HEK293 (cell line): ENCODE measurements around the gene PLEKHG5.

ENCODE experiments used
- GFI1B ChIP-seq: fragments of 450-650 bp; formaldehyde crosslinking; IDR thresholded peaks from 2 replicates; pipeline ENCODE4 v1.5.1; 2016; ENCODE audit warnings: missing biosample characterization, missing genetic modification characterization
- IKZF3 ChIP-seq: fragments of 450-650 bp; IDR thresholded peaks from 2 replicates; pipeline ENCODE4 v1.5.0; 2018; ENCODE audit warnings: missing biosample characterization, mild to moderate bottlenecking, missing genetic modification characterization, moderate library complexity
- ZIC2 ChIP-seq: fragments of 450-650 bp; formaldehyde crosslinking; IDR thresholded peaks from 2 replicates; pipeline ENCODE4 v1.5.1; 2016; ENCODE audit warnings: missing biosample characterization, missing genetic modification characterization
- ZNF416 ChIP-seq: fragments of 450-650 bp; formaldehyde crosslinking; IDR thresholded peaks from 2 replicates; pipeline ENCODE4 v1.5.1; 2016; ENCODE audit warnings: missing biosample characterization, missing genetic modification characterization
- ZNF501 ChIP-seq: fragments of 450-650 bp; formaldehyde crosslinking; IDR thresholded peaks from 2 replicates; pipeline ENCODE4 v1.5.1; 2016; ENCODE audit warnings: missing biosample characterization, missing genetic modification characterization
- ZNF521 ChIP-seq: fragments of 450-650 bp; formaldehyde crosslinking; IDR thresholded peaks from 2 replicates; pipeline ENCODE4 v1.5.1; 2017; ENCODE audit warnings: missing biosample characterization, mild to moderate bottlenecking, missing genetic modification characterization
- ZNF707 ChIP-seq: fragments of 450-650 bp; formaldehyde crosslinking; IDR thresholded peaks from 2 replicates; pipeline ENCODE4 v1.5.1; 2016; ENCODE audit warnings: missing biosample characterization, missing genetic modification characterization
- ZSCAN16 ChIP-seq: fragments of 450-650 bp; formaldehyde crosslinking; IDR thresholded peaks from 2 replicates; pipeline ENCODE4 v1.5.1; 2016; ENCODE audit warnings: missing biosample characterization, missing genetic modification characterization
- TF ChIP-seq, protein P1 (sequence below): fragments of 450-650 bp; formaldehyde crosslinking; IDR thresholded peaks from 2 replicates; pipeline ENCODE4 v1.5.1; 2016; ENCODE audit warnings: missing biosample characterization, missing genetic modification characterization
- TF ChIP-seq, protein P2 (sequence below): fragments of 450-650 bp; formaldehyde crosslinking; IDR thresholded peaks from 2 replicates; pipeline ENCODE4 v1.5.1; 2016; ENCODE audit warnings: missing biosample characterization, missing genetic modification characterization
- TF ChIP-seq, protein P3 (sequence below): fragments of 450-650 bp; formaldehyde crosslinking; IDR thresholded peaks from 2 replicates; pipeline ENCODE4 v1.5.1; 2017; ENCODE audit warnings: missing biosample characterization, missing genetic modification characterization
- TF ChIP-seq, protein P4 (sequence below): fragments of 450-650 bp; formaldehyde crosslinking; IDR thresholded peaks from 2 replicates; pipeline ENCODE4 v1.5.1; 2016; ENCODE audit warnings: missing biosample characterization, missing genetic modification characterization
- TF ChIP-seq, protein P5 (sequence below): fragments of 450-650 bp; formaldehyde crosslinking; IDR thresholded peaks from 2 replicates; pipeline ENCODE4 v1.5.1; 2017; ENCODE audit warnings: missing biosample characterization, missing genetic modification characterization
- TF ChIP-seq, protein P6 (sequence below): fragments of 450-650 bp; formaldehyde crosslinking; conservative IDR thresholded peaks from 2 replicates; pipeline ENCODE4 v1.5.1; 2016; ENCODE audit warnings: low read depth, missing biosample characterization, missing genetic modification characterization
- TF ChIP-seq, protein P7 (sequence below): fragments of 450-650 bp; formaldehyde crosslinking; IDR thresholded peaks from 2 replicates; pipeline ENCODE4 v1.5.1; 2016; ENCODE audit warnings: missing biosample characterization, missing genetic modification characterization
- TF ChIP-seq, protein P8 (sequence below): fragments of 450-650 bp; formaldehyde crosslinking; IDR thresholded peaks from 2 replicates; pipeline ENCODE4 v1.5.1; 2016; ENCODE audit warnings: missing biosample characterization, missing genetic modification characterization

Gene PLEKHG5

DNA sequence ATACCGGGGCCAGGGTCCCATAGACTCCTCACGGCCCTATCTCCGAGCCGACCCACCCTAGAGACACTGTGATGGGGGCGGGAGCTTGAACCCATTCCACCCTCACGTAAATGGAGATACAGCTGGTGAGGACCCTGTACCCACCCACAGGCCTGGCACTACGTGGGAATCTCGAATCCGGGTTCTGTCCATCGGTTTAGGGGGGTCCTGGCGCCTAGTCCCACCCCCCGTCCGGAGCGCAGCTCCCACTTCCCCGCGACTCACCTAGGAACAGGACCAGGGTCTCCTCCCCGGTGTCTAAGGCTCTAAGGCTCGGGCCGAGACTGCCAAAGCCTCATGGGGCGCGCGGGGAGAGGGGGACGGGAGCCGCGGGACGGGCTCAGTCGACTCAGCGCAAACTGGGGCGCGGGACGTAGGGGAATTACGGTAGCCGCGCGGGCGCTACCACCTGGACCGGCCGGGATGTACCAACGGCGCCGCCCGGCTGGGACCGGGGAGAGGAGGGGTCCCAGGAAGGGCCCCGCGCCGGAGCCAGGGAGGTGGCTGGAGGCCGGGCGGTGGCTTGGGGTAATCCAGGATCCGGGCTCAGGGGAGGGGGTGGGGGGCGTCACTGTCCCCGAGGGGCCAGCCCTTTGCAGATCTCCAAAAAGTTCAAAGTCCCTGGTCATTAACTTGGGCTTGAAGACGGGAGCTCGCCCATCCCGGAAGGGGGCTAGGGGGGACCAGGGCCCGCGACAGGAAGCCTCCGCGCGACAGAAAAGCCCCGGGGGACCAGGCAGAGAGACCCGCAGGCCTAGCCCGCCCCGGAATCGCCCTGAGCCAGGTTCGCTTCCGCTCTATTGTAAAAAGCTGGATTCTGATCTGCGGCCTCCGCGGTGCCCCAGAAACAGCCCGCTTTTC, 1.0 kb downstream of the PLEKHG5 start (continued):
- TF ChIP-seq, protein P1, sequence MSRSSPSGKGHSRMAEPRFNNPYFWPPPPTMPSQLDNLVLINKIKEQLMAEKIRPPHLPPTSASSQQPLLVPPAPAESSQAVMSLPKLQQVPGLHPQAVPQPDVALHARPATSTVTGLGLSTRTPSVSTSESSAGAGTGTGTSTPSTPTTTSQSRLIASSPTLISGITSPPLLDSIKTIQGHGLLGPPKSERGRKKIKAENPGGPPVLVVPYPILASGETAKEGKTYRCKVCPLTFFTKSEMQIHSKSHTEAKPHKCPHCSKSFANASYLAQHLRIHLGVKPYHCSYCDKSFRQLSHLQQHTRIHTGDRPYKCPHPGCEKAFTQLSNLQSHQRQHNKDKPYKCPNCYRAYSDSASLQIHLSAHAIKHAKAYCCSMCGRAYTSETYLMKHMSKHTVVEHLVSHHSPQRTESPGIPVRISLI (tag by site-specific recombination) = no peak
- TF ChIP-seq ZNF501 (tag by site-specific recombination) (peak; percentile 96), ZNF416 (tag by site-specific recombination) (no peak), ZNF707 (no peak), GFI1B (no peak), ZSCAN16 (tag by site-specific recombination) (0 out of 2 replicates have a peak, but pooled peaks have one; percentile 47), ZIC2 (tag by site-specific recombination) (peak; percentile 60), IKZF3 (tag by site-specific recombination) (0 out of 2 replicates have a peak, but pooled peaks have one; percentile 8), ZNF521 (tag by site-specific recombination) (no peak)
- TF ChIP-seq, protein P2, sequence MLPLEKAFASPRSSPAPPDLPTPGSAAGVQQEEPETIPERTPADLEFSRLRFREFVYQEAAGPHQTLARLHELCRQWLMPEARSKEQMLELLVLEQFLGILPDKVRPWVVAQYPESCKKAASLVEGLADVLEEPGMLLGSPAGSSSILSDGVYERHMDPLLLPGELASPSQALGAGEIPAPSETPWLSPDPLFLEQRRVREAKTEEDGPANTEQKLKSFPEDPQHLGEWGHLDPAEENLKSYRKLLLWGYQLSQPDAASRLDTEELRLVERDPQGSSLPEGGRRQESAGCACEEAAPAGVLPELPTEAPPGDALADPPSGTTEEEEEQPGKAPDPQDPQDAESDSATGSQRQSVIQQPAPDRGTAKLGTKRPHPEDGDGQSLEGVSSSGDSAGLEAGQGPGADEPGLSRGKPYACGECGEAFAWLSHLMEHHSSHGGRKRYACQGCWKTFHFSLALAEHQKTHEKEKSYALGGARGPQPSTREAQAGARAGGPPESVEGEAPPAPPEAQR = no peak
- TF ChIP-seq, protein P3, sequence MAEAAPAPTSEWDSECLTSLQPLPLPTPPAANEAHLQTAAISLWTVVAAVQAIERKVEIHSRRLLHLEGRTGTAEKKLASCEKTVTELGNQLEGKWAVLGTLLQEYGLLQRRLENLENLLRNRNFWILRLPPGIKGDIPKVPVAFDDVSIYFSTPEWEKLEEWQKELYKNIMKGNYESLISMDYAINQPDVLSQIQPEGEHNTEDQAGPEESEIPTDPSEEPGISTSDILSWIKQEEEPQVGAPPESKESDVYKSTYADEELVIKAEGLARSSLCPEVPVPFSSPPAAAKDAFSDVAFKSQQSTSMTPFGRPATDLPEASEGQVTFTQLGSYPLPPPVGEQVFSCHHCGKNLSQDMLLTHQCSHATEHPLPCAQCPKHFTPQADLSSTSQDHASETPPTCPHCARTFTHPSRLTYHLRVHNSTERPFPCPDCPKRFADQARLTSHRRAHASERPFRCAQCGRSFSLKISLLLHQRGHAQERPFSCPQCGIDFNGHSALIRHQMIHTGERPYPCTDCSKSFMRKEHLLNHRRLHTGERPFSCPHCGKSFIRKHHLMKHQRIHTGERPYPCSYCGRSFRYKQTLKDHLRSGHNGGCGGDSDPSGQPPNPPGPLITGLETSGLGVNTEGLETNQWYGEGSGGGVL = no peak
- TF ChIP-seq, protein P4, sequence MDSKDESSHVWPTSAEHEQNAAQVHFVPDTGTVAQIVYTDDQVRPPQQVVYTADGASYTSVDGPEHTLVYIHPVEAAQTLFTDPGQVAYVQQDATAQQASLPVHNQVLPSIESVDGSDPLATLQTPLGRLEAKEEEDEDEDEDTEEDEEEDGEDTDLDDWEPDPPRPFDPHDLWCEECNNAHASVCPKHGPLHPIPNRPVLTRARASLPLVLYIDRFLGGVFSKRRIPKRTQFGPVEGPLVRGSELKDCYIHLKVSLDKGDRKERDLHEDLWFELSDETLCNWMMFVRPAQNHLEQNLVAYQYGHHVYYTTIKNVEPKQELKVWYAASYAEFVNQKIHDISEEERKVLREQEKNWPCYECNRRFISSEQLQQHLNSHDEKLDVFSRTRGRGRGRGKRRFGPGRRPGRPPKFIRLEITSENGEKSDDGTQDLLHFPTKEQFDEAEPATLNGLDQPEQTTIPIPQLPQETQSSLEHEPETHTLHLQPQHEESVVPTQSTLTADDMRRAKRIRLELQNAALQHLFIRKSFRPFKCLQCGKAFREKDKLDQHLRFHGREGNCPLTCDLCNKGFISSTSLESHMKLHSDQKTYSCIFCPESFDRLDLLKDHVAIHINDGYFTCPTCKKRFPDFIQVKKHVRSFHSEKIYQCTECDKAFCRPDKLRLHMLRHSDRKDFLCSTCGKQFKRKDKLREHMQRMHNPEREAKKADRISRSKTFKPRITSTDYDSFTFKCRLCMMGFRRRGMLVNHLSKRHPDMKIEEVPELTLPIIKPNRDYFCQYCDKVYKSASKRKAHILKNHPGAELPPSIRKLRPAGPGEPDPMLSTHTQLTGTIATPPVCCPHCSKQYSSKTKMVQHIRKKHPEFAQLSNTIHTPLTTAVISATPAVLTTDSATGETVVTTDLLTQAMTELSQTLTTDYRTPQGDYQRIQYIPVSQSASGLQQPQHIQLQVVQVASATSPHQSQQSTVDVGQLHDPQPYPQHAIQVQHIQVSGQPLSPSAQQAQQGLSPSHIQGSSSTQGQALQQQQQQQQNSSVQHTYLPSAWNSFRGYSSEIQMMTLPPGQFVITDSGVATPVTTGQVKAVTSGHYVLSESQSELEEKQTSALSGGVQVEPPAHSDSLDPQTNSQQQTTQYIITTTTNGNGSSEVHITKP (tag by site-specific recombination) = peak; percentile 99
- TF ChIP-seq, protein P5, sequence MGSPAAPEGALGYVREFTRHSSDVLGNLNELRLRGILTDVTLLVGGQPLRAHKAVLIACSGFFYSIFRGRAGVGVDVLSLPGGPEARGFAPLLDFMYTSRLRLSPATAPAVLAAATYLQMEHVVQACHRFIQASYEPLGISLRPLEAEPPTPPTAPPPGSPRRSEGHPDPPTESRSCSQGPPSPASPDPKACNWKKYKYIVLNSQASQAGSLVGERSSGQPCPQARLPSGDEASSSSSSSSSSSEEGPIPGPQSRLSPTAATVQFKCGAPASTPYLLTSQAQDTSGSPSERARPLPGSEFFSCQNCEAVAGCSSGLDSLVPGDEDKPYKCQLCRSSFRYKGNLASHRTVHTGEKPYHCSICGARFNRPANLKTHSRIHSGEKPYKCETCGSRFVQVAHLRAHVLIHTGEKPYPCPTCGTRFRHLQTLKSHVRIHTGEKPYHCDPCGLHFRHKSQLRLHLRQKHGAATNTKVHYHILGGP = no peak
- TF ChIP-seq, protein P6, sequence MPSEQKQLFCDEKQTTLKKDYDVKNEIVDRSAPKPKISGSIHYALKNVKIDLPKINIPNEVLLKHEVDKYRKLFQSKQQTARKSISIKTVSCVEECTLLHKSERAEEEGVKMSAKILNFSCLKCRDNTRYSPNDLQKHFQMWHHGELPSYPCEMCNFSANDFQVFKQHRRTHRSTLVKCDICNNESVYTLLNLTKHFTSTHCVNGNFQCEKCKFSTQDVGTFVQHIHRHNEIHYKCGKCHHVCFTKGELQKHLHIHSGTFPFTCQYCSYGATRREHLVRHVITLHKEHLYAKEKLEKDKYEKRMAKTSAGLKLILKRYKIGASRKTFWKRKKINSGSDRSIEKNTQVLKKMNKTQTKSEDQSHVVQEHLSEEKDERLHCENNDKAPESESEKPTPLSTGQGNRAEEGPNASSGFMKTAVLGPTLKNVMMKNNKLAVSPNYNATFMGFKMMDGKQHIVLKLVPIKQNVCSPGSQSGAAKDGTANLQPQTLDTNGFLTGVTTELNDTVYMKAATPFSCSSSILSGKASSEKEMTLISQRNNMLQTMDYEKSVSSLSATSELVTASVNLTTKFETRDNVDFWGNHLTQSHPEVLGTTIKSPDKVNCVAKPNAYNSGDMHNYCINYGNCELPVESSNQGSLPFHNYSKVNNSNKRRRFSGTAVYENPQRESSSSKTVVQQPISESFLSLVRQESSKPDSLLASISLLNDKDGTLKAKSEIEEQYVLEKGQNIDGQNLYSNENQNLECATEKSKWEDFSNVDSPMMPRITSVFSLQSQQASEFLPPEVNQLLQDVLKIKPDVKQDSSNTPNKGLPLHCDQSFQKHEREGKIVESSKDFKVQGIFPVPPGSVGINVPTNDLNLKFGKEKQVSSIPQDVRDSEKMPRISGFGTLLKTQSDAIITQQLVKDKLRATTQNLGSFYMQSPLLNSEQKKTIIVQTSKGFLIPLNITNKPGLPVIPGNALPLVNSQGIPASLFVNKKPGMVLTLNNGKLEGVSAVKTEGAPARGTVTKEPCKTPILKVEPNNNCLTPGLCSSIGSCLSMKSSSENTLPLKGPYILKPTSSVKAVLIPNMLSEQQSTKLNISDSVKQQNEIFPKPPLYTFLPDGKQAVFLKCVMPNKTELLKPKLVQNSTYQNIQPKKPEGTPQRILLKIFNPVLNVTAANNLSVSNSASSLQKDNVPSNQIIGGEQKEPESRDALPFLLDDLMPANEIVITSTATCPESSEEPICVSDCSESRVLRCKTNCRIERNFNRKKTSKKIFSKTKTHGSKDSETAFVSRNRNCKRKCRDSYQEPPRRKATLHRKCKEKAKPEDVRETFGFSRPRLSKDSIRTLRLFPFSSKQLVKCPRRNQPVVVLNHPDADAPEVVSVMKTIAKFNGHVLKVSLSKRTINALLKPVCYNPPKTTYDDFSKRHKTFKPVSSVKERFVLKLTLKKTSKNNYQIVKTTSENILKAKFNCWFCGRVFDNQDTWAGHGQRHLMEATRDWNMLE = no peak; the same call in 1 of the 2 replicates
- TF ChIP-seq, protein P7, sequence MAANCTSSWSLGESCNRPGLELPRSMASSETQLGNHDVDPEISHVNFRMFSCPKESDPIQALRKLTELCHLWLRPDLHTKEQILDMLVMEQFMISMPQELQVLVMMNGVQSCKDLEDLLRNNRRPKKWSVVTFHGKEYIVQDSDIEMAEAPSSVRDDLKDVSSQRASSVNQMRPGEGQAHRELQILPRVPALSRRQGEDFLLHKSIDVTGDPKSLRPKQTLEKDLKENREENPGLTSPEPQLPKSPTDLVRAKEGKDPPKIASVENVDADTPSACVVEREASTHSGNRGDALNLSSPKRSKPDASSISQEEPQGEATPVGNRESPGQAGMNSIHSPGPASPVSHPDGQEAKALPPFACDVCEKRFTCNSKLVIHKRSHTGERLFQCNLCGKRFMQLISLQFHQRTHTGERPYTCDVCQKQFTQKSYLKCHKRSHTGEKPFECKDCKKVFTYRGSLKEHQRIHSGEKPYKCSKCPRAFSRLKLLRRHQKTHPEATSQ (tag by site-specific recombination) = peak; percentile 27; the same call in 1 of the 2 replicates
- TF ChIP-seq, protein P8, sequence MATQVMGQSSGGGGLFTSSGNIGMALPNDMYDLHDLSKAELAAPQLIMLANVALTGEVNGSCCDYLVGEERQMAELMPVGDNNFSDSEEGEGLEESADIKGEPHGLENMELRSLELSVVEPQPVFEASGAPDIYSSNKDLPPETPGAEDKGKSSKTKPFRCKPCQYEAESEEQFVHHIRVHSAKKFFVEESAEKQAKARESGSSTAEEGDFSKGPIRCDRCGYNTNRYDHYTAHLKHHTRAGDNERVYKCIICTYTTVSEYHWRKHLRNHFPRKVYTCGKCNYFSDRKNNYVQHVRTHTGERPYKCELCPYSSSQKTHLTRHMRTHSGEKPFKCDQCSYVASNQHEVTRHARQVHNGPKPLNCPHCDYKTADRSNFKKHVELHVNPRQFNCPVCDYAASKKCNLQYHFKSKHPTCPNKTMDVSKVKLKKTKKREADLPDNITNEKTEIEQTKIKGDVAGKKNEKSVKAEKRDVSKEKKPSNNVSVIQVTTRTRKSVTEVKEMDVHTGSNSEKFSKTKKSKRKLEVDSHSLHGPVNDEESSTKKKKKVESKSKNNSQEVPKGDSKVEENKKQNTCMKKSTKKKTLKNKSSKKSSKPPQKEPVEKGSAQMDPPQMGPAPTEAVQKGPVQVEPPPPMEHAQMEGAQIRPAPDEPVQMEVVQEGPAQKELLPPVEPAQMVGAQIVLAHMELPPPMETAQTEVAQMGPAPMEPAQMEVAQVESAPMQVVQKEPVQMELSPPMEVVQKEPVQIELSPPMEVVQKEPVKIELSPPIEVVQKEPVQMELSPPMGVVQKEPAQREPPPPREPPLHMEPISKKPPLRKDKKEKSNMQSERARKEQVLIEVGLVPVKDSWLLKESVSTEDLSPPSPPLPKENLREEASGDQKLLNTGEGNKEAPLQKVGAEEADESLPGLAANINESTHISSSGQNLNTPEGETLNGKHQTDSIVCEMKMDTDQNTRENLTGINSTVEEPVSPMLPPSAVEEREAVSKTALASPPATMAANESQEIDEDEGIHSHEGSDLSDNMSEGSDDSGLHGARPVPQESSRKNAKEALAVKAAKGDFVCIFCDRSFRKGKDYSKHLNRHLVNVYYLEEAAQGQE (tag by site-specific recombination) = 0 out of 2 replicates have a peak, but pooled peaks have one; percentile 20
